HPDE6-E6E7 (cell line): ENCODE measurements around the gene AK5.

Experiments used
- DNase-seq: peaks from one replicate; pipeline ENCODE4 v3.0.0; 2011; ENCODE audit warnings: missing footprints; ENCODE audit errors: extremely low spot score

AK5 gene

GRCh38 chr1:77446841-77447555 lies 165.2 kb downstream of the AK5 start:
- no peak for DNase-seq

GRCh38 chr1:77447669-77448068 lies 165.8 kb downstream of the AK5 start:
- no peak for DNase-seq

GRCh38 chr1:77459881-77460280 lies 178.1 kb downstream of the AK5 start:
- DNase-seq, result no peak

GRCh38 chr1:77461691-77462090 lies 179.9 kb downstream of the AK5 start:
- no peak for DNase-seq

GRCh38 chr1:77463216-77463615 lies 181.4 kb downstream of the AK5 start:
- DNase-seq, result no peak

- no peak for DNase-seq
Measured at GRCh38 chr1:77465139-77465538, 183.3 kb downstream of the AK5 start.

GRCh38 chr1:77465922-77466321 lies 184.1 kb downstream of the AK5 start:
- no peak for DNase-seq

GRCh38 chr1:77467021-77467595 lies 185.3 kb downstream of the AK5 start:
- no peak for DNase-seq

- DNase-seq, result no peak
Measured at GRCh38 chr1:77467741-77468140, 185.9 kb downstream of the AK5 start.

- DNase-seq, result no peak
Measured at GRCh38 chr1:77468257-77468948, 186.6 kb downstream of the AK5 start.

GRCh38 chr1:77468949-77469710 lies 187.3 kb downstream of the AK5 start:
- no peak for DNase-seq

- no peak for DNase-seq
Measured at GRCh38 chr1:77471691-77472090, 189.9 kb downstream of the AK5 start.

- no peak for DNase-seq
Measured at GRCh38 chr1:77473690-77474089, 191.9 kb downstream of the AK5 start.

GRCh38 chr1:77475641-77476040 lies 193.8 kb downstream of the AK5 start:
- no peak for DNase-seq

- no peak for DNase-seq
Measured at GRCh38 chr1:77476475-77476874, 194.7 kb downstream of the AK5 start.

- no peak for DNase-seq
Measured at GRCh38 chr1:77484334-77484733, 202.5 kb downstream of the AK5 start.

- no peak for DNase-seq
Measured at GRCh38 chr1:77484926-77485325, 203.1 kb downstream of the AK5 start.

GRCh38 chr1:77487631-77488030 lies 205.8 kb downstream of the AK5 start:
- DNase-seq, result no peak

- DNase-seq, result no peak
Measured at GRCh38 chr1:77489910-77490309, 208.1 kb downstream of the AK5 start.

- no peak for DNase-seq
Measured at GRCh38 chr1:77494026-77494425, 212.2 kb downstream of the AK5 start.

GRCh38 chr1:77498918-77499317 lies 217.1 kb downstream of the AK5 start:
- no peak for DNase-seq

- DNase-seq, result no peak
Measured at GRCh38 chr1:77499466-77499865, 217.6 kb downstream of the AK5 start.
